ENCODE results near the gene OR4C16.

The OR4C16 gene, protein sequence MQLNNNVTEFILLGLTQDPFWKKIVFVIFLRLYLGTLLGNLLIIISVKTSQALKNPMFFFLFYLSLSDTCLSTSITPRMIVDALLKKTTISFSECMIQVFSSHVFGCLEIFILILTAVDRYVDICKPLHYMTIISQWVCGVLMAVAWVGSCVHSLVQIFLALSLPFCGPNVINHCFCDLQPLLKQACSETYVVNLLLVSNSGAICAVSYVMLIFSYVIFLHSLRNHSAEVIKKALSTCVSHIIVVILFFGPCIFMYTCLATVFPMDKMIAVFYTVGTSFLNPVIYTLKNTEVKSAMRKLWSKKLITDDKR

DNA sequence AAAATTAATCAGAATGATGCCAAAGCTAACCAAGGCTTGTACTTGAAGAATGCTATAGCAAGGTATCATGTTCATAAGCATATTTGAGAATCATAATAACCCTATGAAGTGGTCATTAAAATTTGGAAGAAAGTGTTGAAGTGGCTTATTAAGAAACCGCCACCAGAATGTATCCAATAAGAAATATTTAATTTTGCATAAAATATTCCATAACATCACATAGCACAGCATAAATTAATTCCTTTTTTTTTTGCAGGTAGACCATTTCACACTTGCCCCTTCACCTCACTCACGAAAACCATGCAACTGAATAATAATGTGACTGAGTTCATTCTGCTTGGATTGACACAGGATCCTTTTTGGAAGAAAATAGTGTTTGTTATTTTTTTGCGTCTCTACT is at the start of gene OR4C16:
Gene OR4C16, plus strand, starts transcription at position 301 of the 400 bp plus-strand sequence. Its CDS starts 0 bp downstream, at position 301.
- no peak within 1 kb of the TSS for H3K27ac ChIP-seq (ENCODE audit: low read length)

DNA sequence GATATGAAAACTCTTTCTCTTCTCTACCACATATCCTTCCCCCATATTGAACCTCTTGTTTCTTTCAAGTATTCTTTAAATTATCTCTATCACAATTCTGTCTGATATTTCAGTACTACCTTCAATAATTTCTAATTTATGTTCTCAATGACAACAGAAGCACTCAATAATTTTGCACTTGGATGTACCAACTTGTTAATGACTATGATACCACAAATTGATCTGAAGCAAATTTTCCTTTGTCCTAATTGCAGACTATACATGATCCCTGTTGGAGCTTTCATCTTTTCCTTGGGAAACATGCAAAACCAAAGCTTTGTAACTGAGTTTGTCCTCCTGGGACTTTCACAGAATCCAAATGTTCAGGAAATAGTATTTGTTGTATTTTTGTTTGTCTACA is 17.8 kb upstream of the OR4C16 start, which contains the start of gene OR4C15:
Gene OR4C15, plus strand, starts transcription at position 301 of the 400 bp plus-strand sequence. Its CDS starts 0 bp downstream, at position 301.
- H3K9me3 ChIP-seq (ENCODE audit: control insufficient read depth, low read depth, low read length) = peaks cover 71% of the 10 kb centered on the region
- H3K4me3 ChIP-seq (ENCODE audit: low read length) = no peak within 1 kb of the TSS
- no peaks in the 10 kb centered on the region for H3K4me1 ChIP-seq (ENCODE audit: control insufficient read depth, low read depth, low read length)
- H3K36me3 ChIP-seq (ENCODE audit: control insufficient read depth, low read depth, low read length) = no peaks in the 10 kb centered on the region
- H3K9ac ChIP-seq (ENCODE audit: low read length) = no peak within 1 kb of the TSS
- no peak within 1 kb of the TSS for H3K27ac ChIP-seq (ENCODE audit: low read length)
- H3K27me3 ChIP-seq (ENCODE audit: control insufficient read depth, insufficient read depth, low read length) = no peaks in the 10 kb centered on the region

More for the DNA sequence above, at the start of gene OR4C16:
- Histone ChIP-seq H3K9ac (ENCODE audit: low read length) (no peak within 1 kb of the TSS), H3K4me3 (ENCODE audit: low read length) (no peak within 1 kb of the TSS), H3K27me3 (ENCODE audit: control insufficient read depth, insufficient read depth, low read length) (no peaks in the 10 kb centered on the region), H3K4me1 (ENCODE audit: control insufficient read depth, low read depth, low read length) (no peaks in the 10 kb centered on the region), H3K36me3 (ENCODE audit: control insufficient read depth, low read depth, low read length) (no peaks in the 10 kb centered on the region), H3K9me3 (ENCODE audit: control insufficient read depth, low read depth, low read length) (peaks cover 60% of the 10 kb centered on the region)

DNA sequence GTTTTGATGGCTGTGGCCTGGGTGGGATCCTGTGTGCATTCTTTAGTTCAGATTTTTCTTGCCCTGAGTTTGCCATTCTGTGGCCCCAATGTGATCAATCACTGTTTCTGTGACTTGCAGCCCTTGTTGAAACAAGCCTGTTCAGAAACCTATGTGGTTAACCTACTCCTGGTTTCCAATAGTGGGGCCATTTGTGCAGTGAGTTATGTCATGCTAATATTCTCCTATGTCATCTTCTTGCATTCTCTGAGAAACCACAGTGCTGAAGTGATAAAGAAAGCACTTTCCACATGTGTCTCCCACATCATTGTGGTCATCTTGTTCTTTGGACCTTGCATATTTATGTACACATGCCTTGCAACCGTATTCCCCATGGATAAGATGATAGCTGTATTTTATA is 620 bp downstream of the OR4C16 start:
- Histone ChIP-seq H3K27me3 (ENCODE audit: control insufficient read depth, insufficient read depth, low read length) (no peaks in the 10 kb centered on the region), H3K27ac (ENCODE audit: low read length) (no peak overlapping the region), H3K9me3 (ENCODE audit: control insufficient read depth, low read depth, low read length) (peaks cover 66% of the 10 kb centered on the region), H3K9ac (ENCODE audit: low read length) (no peak overlapping the region), H3K36me3 (ENCODE audit: control insufficient read depth, low read depth, low read length) (no peaks in the 10 kb centered on the region), H3K4me1 (ENCODE audit: control insufficient read depth, low read depth, low read length) (no peaks in the 10 kb centered on the region), H3K4me3 (ENCODE audit: low read length) (no peak overlapping the region)

DNA sequence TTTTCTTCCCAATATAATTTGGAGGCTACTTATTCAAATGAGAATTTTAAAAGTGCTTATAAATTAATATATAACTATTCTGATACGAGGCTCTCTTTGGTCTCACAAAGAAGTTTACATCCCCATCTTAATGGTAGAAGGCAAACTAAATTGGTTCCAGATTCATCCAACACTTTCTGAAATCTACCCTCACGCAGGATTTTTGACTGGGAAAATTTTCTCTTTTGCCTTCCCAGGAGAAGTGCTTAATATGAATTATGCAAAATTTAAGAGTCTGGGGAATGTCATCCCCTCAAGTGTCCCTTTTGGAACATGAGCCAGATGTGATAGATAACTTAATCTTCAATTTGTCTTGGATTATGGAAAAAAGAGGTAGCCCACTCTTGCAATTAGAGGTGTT is 35.6 kb downstream of the OR4C16 start, which contains the start of gene OR4C11:
Gene OR4C11, minus strand, starts transcription at position 101 of the 400 bp plus-strand sequence. CDS start 3,272 bp downstream, outside the sequence.
- Histone ChIP-seq H3K4me3 (ENCODE audit: low read length) (no peak within 1 kb of the TSS), H3K36me3 (ENCODE audit: control insufficient read depth, low read depth, low read length) (no peaks in the 10 kb centered on the region), H3K4me1 (ENCODE audit: control insufficient read depth, low read depth, low read length) (no peaks in the 10 kb centered on the region), H3K9ac (ENCODE audit: low read length) (no peak within 1 kb of the TSS), H3K27ac (ENCODE audit: low read length) (no peak within 1 kb of the TSS), H3K9me3 (ENCODE audit: control insufficient read depth, low read depth, low read length) (peaks cover 31% of the 10 kb centered on the region), H3K27me3 (ENCODE audit: control insufficient read depth, insufficient read depth, low read length) (no peaks in the 10 kb centered on the region)

Measured in iPS-18a (cell line).